GM19452 (cell line): ENCODE results near the gene HLCS.

Source experiments
- ATAC-seq: cut with Tn5 transposase; IDR thresholded peaks from one replicate; pipeline ENCODE4 v1.9.1; 2021; ENCODE audit not compliant: unreplicated experiment

HLCS gene

GRCh38 chr21:36706951-36707762, 259.3 kb downstream of the HLCS start:
- ATAC-seq = no peak

- no peak for ATAC-seq
These were observed 260.0 kb downstream of the HLCS start for GRCh38 chr21:36706482-36706852.

- no peak for ATAC-seq
These were observed 260.6 kb downstream of the HLCS start for GRCh38 chr21:36705679-36706481.

DNA sequence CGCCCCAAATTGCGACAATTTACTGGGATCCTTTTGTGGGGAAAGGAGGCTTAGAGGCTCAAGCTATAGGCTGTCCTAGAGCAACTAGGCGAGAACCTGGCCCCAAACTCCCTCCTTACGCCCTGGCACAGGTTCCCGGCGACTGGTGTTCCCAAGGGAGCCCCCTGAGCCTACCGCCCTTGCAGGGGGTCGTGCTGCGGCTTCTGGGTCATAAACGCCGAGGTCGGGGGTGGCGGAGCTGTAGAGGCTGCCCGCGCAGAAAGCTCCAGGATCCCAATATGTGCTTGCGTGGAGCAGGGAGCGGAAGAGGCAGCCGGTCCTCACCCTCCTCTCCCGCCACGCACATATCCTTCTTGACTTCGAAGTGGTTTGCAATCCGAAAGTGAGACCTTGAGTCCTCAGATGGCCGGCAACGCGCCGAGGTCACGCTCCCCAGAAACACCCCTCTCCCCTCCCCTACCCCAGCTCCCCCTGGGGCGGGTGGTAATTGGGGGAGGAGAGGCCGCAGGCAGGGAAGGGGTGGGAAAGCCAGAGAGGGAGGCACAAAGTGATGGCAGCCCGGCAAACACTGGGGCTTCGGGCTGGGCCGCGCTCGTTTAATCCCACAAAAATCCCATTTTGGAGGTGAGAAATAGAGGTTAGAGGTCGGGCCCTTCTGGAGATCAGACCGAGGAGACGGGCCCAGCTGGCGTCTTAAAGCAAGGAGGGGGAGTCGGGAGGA, 261.4 kb downstream of the HLCS start:
- no peak for ATAC-seq

DNA sequence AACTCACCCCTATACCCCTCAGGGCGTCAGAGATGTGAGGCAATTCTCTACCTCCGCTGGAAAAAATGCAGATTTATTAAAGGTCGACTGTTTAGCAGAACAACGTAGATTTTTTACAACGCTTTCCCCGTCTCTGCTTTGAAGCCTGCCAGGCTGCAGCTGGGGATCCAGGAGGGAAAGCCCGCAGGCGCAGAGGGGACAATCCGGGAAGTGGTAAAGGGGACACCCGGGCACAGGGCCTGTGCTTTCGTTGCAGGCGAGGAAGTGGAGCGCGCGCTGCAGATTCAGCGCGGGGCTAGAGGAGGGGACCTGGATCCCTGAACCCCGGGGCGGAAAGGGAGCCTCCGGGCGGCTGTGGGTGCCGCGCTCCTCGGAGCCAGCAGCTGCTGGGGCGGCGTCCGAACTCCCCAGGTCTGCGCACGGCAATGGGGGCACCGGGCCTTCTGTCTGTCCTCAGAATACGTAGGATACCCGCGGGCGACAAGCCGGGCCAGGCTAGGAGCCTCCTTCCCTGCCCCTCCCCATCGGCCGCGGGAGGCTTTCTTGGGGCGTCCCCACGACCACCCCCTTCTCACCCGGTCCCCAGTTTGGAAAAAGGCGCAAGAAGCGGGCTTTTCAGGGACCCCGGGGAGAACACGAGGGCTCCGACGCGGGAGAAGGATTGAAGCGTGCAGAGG, 262.1 kb downstream of the HLCS start:
- ATAC-seq = no peak

DNA sequence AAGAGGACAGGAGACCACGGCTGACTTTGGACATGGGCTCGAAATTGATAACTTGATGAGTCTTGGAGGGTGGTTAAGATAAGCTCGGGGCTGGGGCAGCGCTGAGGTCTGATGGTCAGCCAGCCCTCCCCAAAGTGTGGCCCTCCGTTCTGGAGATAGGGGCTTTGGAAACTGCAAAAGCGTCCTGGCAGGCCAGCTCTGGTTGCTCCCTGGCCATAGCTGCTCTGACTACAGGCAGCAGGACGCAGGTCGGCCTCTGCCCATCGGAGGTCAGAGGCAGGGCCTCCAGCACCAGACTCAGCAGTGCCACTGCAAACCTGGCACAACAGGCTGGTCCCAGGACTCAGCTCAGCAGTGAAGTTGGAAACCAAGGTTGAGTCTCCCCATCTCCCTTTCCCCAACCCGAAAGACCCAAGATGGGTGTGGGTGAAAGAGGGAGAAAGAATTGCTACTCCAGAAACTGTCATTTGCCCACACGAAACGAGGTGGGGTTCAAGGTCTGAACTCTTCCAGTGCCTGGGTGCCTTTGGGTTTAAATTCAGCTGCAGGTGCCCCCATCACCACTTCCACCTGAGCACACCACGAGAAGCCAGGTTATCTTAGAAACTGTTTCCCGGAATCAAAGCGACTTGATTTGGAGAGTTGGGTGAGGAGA, 262.7 kb downstream of the HLCS start:
- ATAC-seq = no peak

- no peak for ATAC-seq
These were observed 263.3 kb downstream of the HLCS start for GRCh38 chr21:36703123-36703522.

DNA sequence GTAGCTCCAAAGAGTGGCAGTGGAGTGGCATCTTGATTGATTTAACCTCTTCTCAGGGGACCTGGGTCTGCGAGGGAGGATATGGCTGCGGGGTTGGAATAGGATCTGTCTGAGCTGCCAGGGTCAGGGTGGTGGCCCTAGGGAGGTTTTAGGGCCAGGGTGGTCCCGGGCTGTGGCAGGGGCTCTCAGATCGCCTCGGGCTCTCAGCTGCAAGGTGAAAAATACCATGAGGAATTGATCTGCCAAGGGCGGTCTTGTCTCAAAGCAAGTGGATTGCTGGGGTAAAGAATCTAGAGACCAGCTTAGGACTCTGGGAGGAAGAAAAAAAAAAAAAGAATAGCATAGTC, 263.9 kb downstream of the HLCS start:
- no peak for ATAC-seq

DNA sequence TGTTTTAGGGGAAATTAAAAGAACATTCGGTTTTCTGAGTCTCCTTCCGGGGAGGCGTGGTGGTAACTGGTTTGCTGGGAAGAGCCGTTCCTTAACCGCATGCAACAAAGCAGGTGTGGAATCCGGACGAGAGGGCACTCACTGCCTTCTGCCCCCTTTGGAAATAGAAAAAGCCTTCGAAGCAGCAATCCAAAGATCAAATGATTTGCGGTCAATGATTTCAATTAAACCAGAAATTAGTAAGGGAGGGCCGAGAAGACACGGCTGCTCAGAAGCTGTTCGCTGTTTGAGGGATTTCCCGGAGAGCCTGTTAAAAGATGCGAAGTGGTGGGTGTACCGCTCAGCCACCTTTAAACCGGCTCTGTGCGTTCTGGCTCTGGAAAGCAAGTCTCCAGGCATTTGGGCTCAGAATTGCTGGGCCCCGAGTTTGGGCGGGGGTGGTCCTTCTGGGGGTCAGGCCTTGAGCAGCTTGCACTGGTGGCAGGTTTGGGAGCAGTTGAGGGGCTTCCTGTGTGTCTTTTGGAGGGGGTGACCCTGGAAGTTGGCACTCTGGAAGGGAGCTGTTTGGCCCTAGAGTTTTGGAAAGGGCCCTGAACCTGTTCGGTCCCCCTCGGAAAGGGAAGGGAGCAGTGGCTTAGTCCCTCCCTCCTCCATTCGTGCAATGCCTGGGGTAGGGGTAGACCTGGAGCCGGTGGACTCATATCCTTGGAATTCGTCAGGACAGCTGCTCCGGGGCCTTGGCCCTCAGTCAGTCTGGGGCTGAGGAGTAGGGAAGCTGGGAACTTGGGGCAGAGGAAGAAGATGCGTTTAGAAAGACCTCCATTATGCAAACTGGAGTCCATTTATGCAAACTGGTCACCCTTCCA, 264.5 kb downstream of the HLCS start:
- no peak for ATAC-seq

DNA sequence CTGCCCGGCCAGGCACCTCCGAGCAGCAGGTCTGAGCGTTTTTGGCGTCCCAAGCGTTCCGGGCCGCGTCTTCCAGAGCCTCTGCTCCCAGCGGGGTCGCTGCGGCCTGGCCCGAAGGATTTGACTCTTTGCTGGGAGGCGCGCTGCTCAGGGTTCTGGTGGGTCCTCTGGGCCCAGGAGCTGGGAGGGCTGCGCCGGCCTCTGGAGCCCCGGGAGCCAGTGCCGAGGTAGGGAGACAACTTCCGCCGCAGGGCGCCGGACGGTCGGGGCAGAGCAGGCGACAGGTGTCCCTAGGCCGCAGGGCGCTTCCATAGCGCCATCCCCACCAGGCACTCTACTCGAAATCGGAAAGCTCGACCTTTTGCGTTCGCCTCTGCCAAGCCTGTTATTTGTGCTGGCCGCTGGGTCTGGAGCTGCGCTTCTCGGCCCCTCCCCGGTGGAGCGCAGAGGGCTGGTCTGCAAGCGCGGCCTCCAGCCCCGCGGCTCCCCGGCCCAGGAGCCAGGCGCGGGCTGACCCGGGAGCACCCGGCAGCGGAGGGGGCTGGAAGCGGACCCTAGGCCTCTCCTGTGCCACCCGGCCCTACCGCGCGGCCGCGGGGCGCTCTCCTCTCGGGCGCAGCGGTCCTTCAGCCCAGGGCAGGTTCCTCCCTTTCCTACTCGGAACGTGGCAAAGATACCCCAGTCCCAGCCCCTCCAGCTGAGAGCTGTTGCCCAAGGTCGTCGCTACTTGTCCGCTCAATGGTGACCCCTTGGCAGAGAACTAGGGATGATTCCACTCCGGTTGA, 265.3 kb downstream of the HLCS start:
- no peak for ATAC-seq
